Measurements from ENCODE around the gene GRIP1. TPM values are rescaled to one million over a fixed set of nuclear protein-coding genes. Genes with fewer than 3 reads are reported as not detected.

GRIP1 gene
- total RNA-seq, 1 experiment from 2014 or later, result 3.8 TPM

DNA sequence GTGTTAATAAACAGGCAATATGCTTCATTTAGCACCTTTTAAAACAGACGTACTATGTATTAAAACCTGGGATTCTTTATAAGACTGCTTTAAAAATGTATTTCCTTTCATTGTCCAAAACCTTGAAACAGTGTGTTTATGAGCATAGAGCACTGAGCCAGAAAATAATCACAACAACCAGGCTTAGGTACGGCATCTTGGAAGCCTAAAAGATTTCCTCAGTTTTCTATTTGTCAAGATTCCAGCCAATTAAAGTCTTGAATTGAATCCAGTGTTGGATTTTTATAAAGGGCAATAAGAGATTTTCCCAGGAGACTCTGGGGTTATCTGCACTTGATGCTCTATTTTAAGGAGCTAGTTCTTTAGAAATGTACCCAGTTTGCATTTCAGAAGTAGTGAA lies 80.3 kb downstream of the GRIP1 start:
- DNase-seq (ENCODE audit: low read depth), result no peak

DNA sequence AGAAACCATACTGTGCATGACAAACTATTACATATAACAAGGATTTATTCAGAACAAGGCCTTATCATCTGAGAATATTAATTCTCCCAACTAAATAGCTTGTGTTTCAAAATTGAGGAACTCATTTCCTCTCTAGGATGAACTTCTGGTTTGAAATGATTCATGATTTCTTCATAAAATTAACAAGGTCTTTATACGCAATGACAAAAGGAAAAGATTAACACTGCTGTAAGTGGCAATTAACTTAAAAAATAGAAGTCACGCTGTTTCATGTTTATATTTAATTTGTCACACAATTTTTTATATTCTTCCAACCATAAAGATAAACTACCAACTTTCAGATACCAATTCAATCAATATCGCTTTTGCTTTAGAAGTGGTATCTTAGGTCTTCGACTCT lies 80.8 kb downstream of the GRIP1 start:
- no peak for DNase-seq (ENCODE audit: low read depth)

DNA sequence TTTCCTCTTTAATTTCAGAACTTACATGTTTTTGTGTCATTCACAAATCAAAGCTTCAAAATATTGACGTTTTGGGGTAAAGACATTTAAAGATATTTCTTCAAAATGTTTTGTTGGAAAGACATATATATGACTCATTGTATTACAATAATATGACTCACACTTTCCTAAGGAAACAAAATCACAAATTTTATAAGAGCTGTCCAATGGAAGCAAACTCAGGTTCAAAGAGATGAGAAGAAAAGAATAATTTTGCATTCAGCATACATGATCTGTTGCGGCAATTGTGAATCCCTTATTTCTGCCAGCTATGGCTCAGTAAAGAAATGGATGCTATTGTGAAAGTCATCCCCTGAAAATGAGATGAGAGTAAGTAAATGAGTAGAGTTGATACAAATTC lies 82.7 kb downstream of the GRIP1 start:
- DNase-seq (ENCODE audit: low read depth), result no peak

DNA sequence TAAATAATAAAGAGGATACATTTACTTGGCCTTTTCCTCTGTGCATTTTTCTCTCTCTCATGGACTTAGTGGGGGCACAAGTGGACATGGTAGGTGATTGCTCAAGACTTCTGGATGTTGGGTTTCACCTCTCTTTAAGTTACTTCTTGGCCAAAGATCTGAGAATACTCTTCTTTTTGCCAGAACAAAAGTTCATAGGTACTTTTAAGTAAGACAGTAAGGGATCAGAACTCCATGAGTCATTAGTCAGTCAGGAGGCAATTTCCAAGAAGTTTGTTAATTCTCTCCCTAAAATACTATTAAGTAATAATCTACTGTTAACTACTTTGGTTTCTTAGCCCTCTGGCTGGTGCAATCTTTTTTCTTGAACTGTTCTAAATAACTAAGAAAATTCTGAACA lies 84.2 kb downstream of the GRIP1 start:
- DNase-seq (ENCODE audit: low read depth), result no peak

DNA sequence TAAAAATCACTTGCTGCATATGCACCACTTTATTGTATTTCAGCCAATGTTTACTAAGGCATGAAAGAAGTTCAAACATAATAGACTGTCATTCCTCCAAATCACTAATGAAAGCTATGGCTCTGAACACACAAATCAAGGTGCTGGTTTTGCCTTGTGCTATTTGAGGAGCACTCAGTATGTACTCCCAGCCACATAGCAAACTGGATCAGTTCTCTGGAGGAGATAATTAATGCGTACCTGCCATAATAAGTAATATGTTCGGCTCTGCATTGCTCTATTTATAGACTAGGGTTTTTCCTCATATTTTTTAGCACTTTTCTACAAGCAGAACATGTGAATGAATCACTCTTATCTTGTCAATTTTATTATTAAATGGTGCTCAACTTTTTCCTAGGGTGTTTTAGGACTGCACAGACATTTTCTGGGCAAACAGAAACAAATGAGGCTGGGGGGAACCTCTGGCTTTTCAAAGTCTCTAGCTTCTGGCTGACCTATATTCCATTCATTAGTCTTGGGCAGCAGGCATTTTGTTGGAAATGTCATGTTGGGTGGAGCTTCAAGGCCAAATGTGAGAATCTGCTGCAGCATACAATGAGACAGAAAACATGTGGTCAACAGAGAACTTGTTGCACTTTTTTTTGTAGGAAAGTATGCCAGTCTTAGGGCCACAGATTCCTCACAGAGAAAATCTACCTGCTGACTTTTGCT lies 88.4 kb downstream of the GRIP1 start:
- no peak for DNase-seq (ENCODE audit: low read depth)

DNA sequence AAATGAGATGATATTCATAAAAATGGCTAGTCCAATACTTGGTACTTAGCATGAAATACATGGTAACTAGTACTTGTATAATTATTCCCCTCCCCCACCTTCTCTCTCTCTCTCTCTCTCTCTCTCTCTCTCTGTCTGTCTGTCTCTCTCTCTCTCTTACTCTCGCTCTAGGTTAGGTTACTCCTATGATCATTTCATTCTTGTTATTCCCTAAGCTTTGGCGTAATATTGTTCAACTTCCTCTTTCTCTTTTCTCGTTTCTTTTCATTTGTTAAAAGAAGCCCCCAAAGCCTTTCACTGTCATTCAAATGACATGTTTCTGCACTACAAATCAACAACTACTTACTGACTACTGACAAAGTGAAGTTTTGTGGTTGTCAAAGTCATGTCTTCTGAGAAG lies 89.8 kb downstream of the GRIP1 start:
- DNase-seq (ENCODE audit: low read depth), result no peak

DNA sequence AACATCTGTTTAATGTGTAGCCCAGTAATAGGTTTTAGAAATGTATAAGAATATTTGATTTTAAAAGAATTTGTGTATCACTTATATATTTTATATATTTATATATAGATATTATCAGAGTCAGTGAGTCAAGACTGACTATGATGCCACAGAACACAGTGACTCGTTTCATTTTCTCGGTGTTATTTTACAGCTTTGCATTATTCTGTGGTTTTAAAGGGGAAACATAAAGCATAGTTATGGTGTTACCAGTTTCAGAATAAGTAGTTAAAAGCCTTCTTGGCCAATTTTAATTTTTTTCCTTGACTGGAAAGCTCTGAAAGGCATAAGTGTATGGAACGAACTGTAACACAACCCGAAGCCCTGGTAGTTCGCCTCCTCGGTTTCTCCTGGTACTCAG lies 91.0 kb downstream of the GRIP1 start:
- DNase-seq (ENCODE audit: low read depth), result peak; percentile 32

DNA sequence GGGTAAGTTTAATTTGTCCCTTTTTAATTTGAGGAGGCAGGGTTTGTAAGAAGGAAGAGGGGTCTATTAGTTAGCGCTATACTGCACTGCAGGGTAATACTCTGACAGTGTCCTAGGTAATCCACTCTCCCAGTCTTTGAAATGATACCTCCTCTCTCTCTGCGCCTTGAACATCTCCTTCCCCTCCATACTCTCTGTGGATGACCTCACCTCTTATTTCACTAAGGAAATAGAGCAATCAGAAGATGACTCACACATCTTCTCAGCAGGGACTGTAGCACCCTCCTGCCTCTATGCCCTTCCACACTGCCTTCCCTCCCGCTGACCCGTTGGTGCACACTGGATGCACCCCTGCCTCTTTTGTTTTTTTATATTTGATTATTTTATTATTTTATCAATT lies 94.2 kb downstream of the GRIP1 start:
- peak; percentile 59 for DNase-seq (ENCODE audit: low read depth)

DNA sequence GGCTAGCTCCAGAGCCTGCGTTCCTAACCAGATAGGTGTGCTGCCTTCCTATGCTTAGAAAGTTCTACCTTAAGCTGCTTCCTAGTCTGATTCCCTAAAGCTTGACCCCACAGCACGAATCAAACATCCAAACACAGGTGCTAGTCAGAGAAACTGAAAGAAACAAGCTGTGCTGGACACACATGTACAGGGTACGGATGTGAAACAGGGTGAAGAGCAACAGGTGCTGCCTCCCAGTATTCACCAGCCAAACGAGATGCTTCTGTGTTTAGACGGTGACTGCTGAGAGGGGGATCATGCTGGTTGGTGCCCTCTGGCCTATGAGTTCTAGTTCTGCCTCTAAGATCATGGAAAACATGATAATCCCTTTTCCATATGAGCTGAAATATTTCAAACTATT lies 105.3 kb downstream of the GRIP1 start:
- no peak for DNase-seq (ENCODE audit: low read depth)

DNA sequence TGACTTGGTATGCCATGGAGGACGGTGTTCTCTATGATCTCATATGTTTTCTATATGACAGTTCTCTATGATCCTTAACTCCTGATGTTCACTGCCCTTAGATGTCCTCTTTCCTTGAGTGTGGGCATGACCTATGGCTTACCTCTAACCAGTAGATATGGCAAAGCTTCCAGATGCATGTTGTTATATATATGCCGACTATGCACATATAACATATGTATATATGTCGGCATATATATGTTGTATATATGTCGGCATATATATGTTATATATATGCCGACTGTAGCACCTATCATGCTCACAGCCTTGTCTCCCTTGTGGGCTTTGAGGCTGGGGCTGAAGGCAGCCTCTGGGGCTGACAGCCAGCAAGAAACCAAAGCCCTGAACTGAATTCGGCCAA lies 106.0 kb downstream of the GRIP1 start:
- no peak for DNase-seq (ENCODE audit: low read depth)

DNA sequence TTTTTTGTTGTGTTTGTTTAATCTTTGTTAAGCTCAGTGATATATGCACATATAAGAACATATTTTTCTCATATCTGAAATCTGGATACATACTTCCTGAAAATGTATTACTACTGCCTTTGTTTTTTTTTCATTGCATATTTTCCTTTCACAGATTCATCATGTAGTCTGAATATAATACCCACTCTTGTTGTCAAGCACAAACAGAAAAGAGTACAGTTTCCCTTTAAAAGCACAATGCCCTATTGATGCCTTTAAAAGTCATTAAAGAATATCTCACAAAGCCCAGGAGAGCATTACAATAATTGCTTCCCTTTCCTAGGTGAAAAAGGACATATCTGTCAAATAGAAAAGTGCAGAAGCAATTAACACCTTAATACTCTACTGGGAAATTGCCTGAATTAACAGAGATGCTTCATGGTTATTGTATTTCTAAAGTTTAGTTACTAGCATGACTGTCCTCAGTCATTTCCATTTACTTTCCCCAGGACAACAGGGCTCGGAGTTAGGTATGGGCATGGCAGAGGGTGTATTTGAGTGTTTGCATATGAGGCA lies 107.4 kb downstream of the GRIP1 start:
- no peak for DNase-seq (ENCODE audit: low read depth)

DNA sequence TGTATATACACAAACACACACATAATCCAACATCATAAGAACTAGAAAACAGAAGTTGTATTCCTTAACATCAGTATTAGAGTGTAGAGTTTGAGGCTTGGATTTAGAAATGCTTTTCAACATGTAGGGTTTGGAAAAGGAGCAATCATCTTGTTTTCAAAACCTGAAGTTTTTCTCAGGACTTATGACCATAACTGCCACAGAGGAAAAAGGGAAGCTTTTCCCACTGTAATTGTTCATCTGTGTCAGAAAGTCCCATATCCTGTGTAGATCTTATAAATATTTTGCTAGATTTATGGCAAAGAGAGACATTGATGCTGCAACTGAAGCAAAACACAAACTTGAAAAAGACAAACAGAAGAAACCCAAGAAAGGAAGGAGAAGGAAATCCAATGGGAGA lies 115.7 kb downstream of the GRIP1 start:
- DNase-seq (ENCODE audit: low read depth), result no peak

DNA sequence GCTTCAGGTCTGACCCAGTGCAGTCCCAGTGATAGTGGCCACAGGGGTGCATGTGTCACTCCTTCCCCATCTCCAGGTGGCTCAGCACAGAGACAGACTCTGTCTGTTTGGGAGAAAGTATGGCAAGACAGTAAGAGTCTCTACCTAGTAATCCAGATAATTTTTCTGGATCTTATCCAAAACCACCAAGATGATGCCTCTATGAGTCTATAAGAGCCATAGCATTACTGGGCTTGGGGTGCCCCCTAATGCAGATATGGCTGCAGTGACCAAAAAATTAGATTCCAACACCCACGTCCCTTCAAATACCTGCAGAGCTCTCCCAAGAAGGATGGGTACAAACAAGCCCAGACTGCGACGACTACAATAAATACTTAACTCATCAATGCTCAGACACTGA lies 123.8 kb downstream of the GRIP1 start:
- peak; percentile 19 for DNase-seq (ENCODE audit: low read depth)

DNA sequence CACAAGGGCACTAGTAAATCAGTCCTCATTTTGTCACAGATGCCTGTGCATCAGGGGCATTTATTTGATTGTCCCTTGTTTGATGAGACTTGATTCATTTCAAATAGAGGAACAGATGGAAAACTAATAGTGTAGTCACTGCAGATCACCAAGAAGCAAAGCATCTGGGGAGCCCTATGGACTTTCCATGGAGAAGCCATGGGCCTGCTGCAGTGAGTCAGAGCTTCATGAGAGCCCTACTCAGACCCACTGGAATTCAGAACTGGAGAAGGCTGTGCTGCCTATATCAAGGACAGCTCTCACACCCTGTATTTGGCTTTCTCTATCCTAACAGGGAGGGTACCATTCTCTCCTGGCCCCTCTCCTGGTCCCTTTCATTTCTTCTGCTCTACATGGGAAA lies 126.2 kb downstream of the GRIP1 start:
- no peak for DNase-seq (ENCODE audit: low read depth)

DNA sequence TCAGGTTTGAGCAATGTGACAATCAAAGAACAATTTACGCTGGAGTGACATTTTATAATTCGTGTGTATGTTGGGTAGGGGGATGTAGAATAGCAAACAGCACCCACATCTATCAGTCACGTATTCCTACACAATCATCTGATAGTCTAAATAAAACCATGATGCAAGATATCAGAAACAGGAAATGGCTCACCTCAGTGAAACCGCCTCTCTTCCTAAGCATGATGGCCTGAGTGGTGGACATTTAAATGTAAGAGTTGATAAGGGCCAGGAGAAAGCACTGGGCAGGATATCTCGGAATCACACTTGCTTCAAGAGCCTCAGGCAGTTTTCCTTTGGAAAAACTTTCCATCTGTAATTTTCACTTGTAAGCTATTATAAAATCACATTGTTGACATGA lies 128.2 kb downstream of the GRIP1 start:
- DNase-seq (ENCODE audit: low read depth), result peak; percentile 27

DNA sequence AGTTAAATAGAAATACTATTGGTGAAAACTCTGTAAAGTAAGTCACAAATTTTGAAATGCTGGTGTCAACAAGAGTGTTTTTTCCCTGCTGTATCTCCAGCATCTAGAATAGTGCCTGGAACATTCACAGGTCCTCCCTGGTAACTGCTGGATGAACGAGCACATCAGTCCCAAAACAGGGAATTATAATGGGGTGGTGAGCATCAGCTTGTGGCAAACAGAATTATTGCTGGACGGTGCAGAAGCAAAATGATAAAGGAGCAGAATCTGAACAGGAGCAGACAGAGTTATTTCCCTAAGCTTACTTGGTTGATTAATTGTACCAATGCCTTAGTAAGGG lies 129.9 kb downstream of the GRIP1 start:
- no peak for DNase-seq (ENCODE audit: low read depth)

DNA sequence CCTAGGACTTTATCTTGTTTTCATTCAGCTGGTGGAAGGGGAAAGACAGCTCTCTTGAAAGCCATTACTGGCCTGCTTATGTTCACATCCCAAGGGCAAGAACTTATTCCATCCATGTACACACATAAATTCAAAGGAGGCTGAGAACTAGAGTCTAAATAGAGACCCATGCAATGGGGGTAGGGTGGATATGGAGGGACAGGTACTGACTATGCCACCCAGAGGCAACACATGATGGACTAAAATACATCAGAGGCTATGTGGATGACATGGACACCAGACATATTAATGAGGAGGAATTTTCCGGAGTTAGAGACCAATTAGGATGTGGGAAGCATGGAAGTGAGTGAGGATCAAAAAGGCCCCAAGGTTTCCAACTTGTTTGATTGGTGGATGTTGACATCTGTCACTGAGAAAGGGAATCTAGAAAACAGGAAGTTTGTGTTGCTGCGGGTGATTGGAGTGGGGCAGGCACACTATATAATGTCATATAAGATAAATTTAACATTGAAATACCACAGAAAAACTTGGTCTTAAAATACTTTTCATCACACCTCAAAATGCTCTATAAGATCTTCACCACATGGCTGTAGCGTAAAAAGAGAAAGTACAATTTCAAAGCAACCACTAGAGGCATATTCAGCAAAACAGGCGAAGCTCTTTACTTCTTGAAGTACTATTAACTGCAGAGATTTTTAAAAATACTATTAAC lies 130.4 kb downstream of the GRIP1 start:
- DNase-seq (ENCODE audit: low read depth), result no peak

DNA sequence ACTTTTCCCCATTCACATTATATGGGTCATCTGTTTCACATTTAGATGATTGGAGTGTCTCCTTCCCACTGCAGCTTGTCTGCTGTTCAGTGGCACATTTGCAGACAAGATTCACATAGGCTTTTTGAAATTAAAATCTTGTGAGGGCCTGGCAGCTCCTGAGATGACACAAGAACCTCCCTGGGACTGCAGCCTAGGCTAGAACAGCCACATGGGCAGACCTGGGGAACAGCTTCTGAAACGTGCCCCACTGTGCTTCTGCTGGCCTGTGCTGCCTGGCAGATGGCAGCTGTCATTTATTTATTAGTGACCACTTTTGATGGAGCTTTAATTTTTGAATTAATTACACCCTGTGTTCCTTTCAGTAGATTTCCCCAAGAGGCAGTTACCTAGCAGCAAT lies 137.4 kb downstream of the GRIP1 start:
- no peak for DNase-seq (ENCODE audit: low read depth)

DNA sequence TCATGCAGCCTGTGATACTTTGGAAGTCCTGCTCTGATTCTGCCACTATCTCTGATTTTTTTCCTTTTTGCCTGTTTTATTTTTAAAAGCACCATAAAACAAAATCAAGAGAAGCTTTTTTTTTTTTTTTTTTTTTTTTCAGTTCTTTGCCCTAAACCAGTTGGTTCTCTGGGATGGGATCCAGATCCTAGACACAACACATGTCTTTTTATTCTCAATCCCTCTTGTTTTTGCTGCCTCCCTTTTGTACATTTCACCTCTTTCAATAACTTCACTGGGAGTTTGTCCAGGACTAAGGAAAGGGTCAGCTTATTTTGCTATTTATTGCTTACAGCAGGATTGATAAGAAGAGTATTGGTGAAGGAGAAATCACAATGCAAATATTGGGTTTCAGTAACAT lies 139.4 kb downstream of the GRIP1 start:
- no peak for DNase-seq (ENCODE audit: low read depth)

DNA sequence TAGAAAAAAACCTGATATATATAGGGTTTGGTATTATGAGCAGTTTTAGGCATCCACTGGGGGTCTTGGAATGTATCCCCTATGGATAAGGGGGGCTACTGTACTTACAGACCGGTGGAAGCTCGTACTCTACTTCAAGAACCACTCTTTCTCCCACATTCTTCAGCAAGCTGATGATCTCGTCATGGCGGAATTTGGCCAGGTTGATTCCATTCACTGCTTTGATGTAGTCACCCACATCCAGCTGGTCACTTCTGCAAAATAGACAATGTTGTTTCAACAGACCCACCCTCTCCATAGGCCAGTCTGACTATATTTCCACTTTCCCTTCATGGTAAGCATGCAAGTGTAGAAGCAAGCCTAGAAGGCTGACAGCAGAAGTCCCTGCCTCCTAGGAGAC lies 139.9 kb downstream of the GRIP1 start:
- peak; percentile 43 for DNase-seq (ENCODE audit: low read depth)

DNA sequence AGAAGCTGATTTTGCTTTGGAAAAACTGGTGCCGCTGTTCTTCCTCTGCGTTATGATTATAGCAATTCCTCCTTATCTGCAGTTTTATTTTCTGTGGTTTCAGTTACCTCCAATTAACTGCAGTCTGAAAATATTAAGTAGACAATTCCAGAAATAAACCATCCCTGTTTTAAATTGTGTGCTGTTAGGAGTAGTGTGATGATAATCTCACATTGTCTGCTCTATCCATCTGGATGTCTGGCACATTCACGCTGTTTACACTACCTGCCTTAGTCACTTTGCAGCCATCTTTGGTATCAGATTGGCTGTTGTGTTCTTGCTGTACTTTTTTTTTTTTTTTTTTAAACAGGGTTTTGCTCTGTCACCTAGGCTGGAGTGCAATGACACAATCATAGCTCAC lies 141.0 kb downstream of the GRIP1 start:
- no peak for DNase-seq (ENCODE audit: low read depth)

DNA sequence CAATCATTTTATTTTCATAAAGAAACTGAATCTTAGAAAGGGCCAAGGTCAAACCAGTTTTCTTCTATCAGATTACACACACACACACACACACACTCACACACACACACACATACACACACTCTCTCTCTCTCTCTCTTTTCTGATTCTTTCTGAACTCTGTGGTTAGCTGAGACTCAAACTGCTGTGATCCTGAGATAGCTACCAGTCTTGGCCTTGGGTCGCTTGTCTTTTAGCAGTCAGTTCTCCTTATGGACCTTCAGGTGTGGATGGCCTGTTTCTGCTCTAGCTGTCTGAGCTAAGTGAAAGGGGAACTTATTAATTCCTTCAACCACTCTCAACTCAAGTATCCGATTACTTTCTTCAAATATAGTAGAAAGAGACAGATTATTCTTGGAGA lies 145.1 kb downstream of the GRIP1 start:
- DNase-seq (ENCODE audit: low read depth), result no peak

DNA sequence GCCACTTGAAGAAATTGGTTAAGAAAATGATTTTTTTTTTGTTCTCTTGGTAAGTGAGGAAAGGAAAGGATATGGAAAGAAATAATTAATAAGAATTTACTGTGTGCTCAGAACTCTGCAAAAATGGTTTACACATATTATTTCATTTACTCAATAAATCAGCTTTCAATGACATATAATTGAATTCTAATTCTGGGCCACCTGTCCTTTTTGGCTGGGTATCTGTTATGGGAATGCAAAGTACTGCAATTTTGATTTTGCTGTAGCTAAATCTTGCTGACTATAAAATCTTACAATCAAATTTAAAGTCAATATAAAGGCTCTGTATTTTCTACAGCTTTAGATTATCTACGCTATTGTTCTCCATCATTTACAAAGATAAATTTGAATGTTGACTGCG lies 147.1 kb downstream of the GRIP1 start:
- DNase-seq (ENCODE audit: low read depth), result no peak

DNA sequence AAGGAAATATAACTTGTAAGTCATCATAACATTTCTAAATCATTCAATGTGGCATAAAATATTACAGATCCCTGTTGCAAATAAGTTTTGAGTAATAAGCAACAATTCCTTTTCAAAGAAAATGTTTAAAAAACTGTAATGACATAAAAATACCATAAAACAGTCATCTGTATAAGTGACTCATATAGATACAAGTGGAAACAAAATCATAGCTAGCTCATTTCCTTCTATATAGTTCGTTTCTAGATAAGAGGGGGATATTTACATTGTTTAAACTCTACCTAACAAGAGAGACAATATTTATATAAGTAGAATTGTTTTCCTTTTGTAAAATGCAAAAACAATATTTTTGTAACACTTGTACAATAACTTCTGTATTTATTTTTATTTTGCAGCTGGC lies 148.9 kb downstream of the GRIP1 start:
- DNase-seq (ENCODE audit: low read depth), result no peak
